Esophagus muscularis mucosa (tissue), 3 donors: ENCODE data around the gene SLIT1.

Experiments used
- POLR2A ChIP-seq: fragments of 450-650 bp; IDR thresholded peaks from one replicate; pipeline ENCODE4 v1.6.1; 2017; ENCODE audit warnings: antibody characterized with exemption, moderate library complexity, mild to moderate bottlenecking, low read depth
- POLR2AphosphoS5 ChIP-seq, 2 donors: sonication (generic); formaldehyde crosslinking; IDR thresholded peaks; one replicate each; pipeline ENCODE4 v1.6.1; 2017; ENCODE audit warnings: antibody characterized with exemption in 2 of 2
- TF ChIP-seq, protein P1 (sequence below), 3 experiments: fragments of 200-600 bp in 2 of 3; fragments of 450-650 bp in 1 of 3; sonication (generic) in 2 of 3; IDR thresholded peaks; one replicate each; pipeline ENCODE4 v1.5.1; 2017 to 2019; ENCODE audit warnings: antibody characterized with exemption in 3 of 3, mild to moderate bottlenecking in 2 of 3, moderate library complexity in 1 of 3

DNA sequence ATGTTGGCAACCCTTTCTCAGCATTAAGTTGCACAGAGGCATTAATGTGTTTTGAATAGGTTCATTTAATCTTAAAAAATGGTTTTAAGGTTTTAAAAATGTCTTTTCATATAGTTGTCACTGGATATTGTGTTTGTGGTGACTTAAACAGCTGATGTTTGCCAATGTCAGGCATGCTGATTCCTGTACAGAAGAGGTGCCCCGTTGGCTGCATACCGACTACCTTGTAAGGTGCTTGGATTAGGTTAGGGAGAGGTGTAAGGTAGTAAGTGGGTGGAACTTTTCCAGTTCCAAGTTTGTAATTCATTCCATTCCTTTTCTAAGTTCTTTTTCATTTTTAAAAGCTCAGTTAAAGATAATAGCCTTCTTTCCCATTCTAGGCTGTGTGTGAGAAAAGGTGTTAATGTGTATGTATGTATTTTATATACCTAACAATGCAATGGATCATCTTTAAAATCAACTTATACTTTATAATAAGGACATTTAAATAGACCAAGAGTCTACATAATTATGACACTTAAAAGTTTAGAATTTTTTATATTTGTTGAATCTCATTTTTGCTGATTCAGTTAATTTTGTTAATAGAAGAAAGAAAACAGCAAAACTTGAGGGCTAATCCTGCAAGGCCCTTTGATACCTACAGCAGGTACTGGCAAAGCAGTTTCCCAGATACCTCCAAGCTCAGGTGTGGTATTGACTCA is 198.5 kb downstream of the SLIT1 start:
- TF ChIP-seq, protein P1, sequence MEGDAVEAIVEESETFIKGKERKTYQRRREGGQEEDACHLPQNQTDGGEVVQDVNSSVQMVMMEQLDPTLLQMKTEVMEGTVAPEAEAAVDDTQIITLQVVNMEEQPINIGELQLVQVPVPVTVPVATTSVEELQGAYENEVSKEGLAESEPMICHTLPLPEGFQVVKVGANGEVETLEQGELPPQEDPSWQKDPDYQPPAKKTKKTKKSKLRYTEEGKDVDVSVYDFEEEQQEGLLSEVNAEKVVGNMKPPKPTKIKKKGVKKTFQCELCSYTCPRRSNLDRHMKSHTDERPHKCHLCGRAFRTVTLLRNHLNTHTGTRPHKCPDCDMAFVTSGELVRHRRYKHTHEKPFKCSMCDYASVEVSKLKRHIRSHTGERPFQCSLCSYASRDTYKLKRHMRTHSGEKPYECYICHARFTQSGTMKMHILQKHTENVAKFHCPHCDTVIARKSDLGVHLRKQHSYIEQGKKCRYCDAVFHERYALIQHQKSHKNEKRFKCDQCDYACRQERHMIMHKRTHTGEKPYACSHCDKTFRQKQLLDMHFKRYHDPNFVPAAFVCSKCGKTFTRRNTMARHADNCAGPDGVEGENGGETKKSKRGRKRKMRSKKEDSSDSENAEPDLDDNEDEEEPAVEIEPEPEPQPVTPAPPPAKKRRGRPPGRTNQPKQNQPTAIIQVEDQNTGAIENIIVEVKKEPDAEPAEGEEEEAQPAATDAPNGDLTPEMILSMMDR (IDR thresholded peaks at IDR 0.05), result no peak
- TF ChIP-seq POLR2AphosphoS5 (IDR thresholded peaks at IDR 0.05) (no peak), POLR2A (no peak)
